Measurements from ENCODE around the gene ICA1L.

- TF ChIP-seq CTCF (IDR thresholded peaks at IDR 0.05 in 8 of 11, conservative IDR thresholded peaks at IDR 0.05 in 3 of 11) (no peak), POLR2AphosphoS5 (IDR thresholded peaks at IDR 0.05) (no peak), POLR2A (IDR thresholded peaks at IDR 0.05) (no peak)
Measured at GRCh38 chr2:202844656-202845055, 26.9 kb downstream of the ICA1L start.

Data from spleen (tissue), 7 donors.